Islet of Langerhans (tissue), 1 donor: ENCODE results near the gene GPRIN3.
A peak's percentile ranks its signal among the peaks of the same experiment; 100 is the strongest.
"Not testable (repeated sequence)": the region's sequence is repeated elsewhere in the genome, so short reads cannot be mapped to it uniquely, and the experiment has no call there.

Experiments used
- FAIRE-seq: peaks from one replicate; lab custom pipeline; 2011; peaks lifted over from hg19 to GRCh38; lab: Jason Lieb, UNC

GPRIN3 gene

GRCh38 chr4:89311433-89311832 lies 3.8 kb upstream of the GPRIN3 start:
- no peak for FAIRE-seq

- not testable (repeated sequence) for FAIRE-seq
Observed at GRCh38 chr4:89309154-89309553, 1.6 kb upstream of the GPRIN3 start.

- FAIRE-seq: no peak
Observed at GRCh38 chr4:89308161-89308500, 531 bp upstream of the GPRIN3 start.

- no peak for FAIRE-seq
Observed at GRCh38 chr4:89307178-89307445, 488 bp downstream of the GPRIN3 start.

GRCh38 chr4:89306486-89307177 lies 968 bp downstream of the GPRIN3 start:
- FAIRE-seq: no peak

GRCh38 chr4:89305712-89306437 lies 1.7 kb downstream of the GPRIN3 start:
- peak; percentile 87 for FAIRE-seq

- no peak for FAIRE-seq
Observed at GRCh38 chr4:89305028-89305427, 2.6 kb downstream of the GPRIN3 start.

GRCh38 chr4:89303814-89304388 lies 3.7 kb downstream of the GPRIN3 start:
- FAIRE-seq: peak; percentile 65

GRCh38 chr4:89303177-89303576 lies 4.4 kb downstream of the GPRIN3 start:
- FAIRE-seq: peak; percentile 99

GRCh38 chr4:89301902-89302301 lies 5.7 kb downstream of the GPRIN3 start:
- no peak for FAIRE-seq

GRCh38 chr4:89301003-89301402 lies 6.6 kb downstream of the GPRIN3 start:
- peak; percentile 53 for FAIRE-seq

- FAIRE-seq: peak; percentile 49
Observed at GRCh38 chr4:89300499-89300898, 7.1 kb downstream of the GPRIN3 start.

- peak; percentile 27 for FAIRE-seq
Observed at GRCh38 chr4:89300060-89300459, 7.5 kb downstream of the GPRIN3 start.

GRCh38 chr4:89299153-89299791 lies 8.3 kb downstream of the GPRIN3 start:
- peak; percentile 96 for FAIRE-seq

- FAIRE-seq: no peak
Observed at GRCh38 chr4:89298788-89299152, 8.8 kb downstream of the GPRIN3 start.

GRCh38 chr4:89298155-89298554 lies 9.4 kb downstream of the GPRIN3 start:
- peak; percentile 33 for FAIRE-seq

- FAIRE-seq: no peak
Observed at GRCh38 chr4:89296896-89297295, 10.7 kb downstream of the GPRIN3 start.

- FAIRE-seq: peak; percentile 81
Observed at GRCh38 chr4:89296399-89296798, 11.2 kb downstream of the GPRIN3 start.

GRCh38 chr4:89295415-89295927 lies 12.1 kb downstream of the GPRIN3 start:
- no peak for FAIRE-seq

GRCh38 chr4:89294573-89295269 lies 12.9 kb downstream of the GPRIN3 start:
- peak; percentile 91 for FAIRE-seq

- FAIRE-seq: no peak
Observed at GRCh38 chr4:89293299-89293698, 14.3 kb downstream of the GPRIN3 start.

- no peak for FAIRE-seq
Observed at GRCh38 chr4:89290727-89291516, 16.7 kb downstream of the GPRIN3 start.
